ENCODE data around the gene CDCA7. TPM values are rescaled to one million over a fixed set of nuclear protein-coding genes. Genes with fewer than 3 reads are reported as not detected.

Gene CDCA7
- polyA plus RNA-seq, 3 donors from 2014 or later = 1.6 to 5.3 TPM; not detected in 1

DNA sequence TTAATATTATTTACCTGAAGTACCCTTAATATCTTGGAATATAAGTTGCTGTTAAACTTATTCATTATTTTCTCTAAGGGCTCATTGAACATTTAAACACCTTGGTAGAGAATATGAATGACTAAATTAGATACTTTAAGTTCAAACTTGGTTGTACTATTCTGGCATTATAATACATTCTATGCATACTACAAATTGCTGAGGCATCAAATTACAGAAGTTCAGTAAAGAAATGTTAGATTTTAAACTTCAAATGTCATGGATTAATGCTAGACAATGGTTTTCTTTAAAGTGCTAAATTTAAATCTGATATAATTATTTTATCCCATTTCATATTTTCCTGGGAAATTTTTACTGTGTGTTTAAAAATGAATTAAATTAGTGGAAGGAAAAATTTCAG lies 63.1 kb downstream of the CDCA7 start:
- H3K27me3 Mint-ChIP-seq (ENCODE audit: low read depth in 3 of 3) = peaks cover 2 to 12% (median 11%) of the 10 kb centered on the region in 3 donors
- no peak overlapping the region for H3K27ac Mint-ChIP-seq
- no peaks in the 10 kb centered on the region for H3K36me3 Mint-ChIP-seq
- H3K4me1 Mint-ChIP-seq = no peaks in the 10 kb centered on the region
- H3K4me3 Mint-ChIP-seq = no peak overlapping the region
- no peaks in the 10 kb centered on the region for H3K9me3 Mint-ChIP-seq
- no peak for DNase-seq

All from immature natural killer cell (primary cell).